Ovary (tissue), 9 donors: ENCODE data around the gene ETFA. TPM values are rescaled to one million over a fixed set of nuclear protein-coding genes. Genes with fewer than 3 reads are reported as not detected.
A peak's percentile ranks its signal among the peaks of the same experiment; 100 is the strongest.

ENCODE experiments used
- DNase-seq, 5 donors: peaks; one replicate each; pipeline ENCODE4 v3.0.0-alpha.2; 2019 to 2020
- H3K27ac ChIP-seq, 2 donors: fragments of 200-600 bp; one replicate each; pipeline versions ENCODE4 v1.5.1 to v1.8.0; 2019 to 2022
- H3K27me3 ChIP-seq: fragments of 200-600 bp; one replicate; pipeline ENCODE4 v1.8.0; 2022
- H3K36me3 ChIP-seq: fragments of 200-600 bp; sonication (generic); one replicate; pipeline ENCODE4 v1.5.1; 2019
- H3K4me1 ChIP-seq: one replicate; pipeline ENCODE4 v1.8.1; 2013; ENCODE audit warnings: mild to moderate bottlenecking, moderate library complexity; ENCODE audit not compliant: insufficient read depth
- H3K4me3 ChIP-seq: fragments of 200-600 bp; sonication (generic); one replicate; pipeline ENCODE4 v1.5.1; 2017
- H3K9me3 ChIP-seq, 2 donors: fragments of 200-600 bp in 1 of 2; sonication (generic) in 1 of 2; one replicate each; pipeline versions ENCODE4 v1.5.1 to v1.8.1; 2013 to 2019; ENCODE audit warnings: mild to moderate bottlenecking in 1 of 2, moderate library complexity in 1 of 2
- EP300 ChIP-seq: sonication (generic); formaldehyde crosslinking; IDR thresholded peaks from one replicate; pipeline ENCODE4 v1.6.1; 2017; ENCODE audit warnings: antibody characterized with exemption
- POLR2A ChIP-seq: fragments of 450-650 bp; IDR thresholded peaks from one replicate; pipeline ENCODE4 v1.6.1; 2017; ENCODE audit warnings: antibody characterized with exemption, mild to moderate bottlenecking, moderate library complexity
- WGBS, 3 donors: extraction: QIAGEN DNeasy Blood & Tissue Kit in 1 of 3; methylation state at CpG; one replicate each; pipeline versions ENCODE4 v1.1.5 to v1.1.7; 2013 to 2017; 5-methylcytosine and 5-hydroxymethylcytosine counted together
- intact Hi-C, 4 donors: fragments of 100-400 bp; cut with DNase I; formaldehyde crosslinking; loops; one replicate each; pipeline versions ENCODE4 v1.11.0 to v1.15.1; 2022 to 2023
- polyA plus RNA-seq, 2 donors: library from polyadenylated mRNA; stranded (reverse); fragments of 200-250 nt in 1 of 2; fragments of 350-450 nt in 1 of 2; fragmentation: Illumina TruSeq in 1 of 2; extraction: RNeasy Lipid Tissue Mini Kit (QIAGEN cat#74804) in 1 of 2; gene quantifications; one replicate each; pipeline ENCODE4 v1.2.3, GENCODE V29; 2013 to 2014
- total RNA-seq, 7 donors: library from RNA; depleted of rRNA in 2 of 7; stranded (reverse); fragments of >200 nt in 2 of 7; fragmentation: NEBNext Ultra II Directional in 3 of 7; extraction: Animal tissue kit (Norgen Biotek cat#: 25700) in 3 of 7; gene quantifications; one replicate each; pipeline versions ENCODE4 v1.1.0 to v1.2.4, GENCODE V29; 2016 to 2023
- TF ChIP-seq, protein P1 (sequence below), 3 donors: fragments of 450-650 bp in 2 of 3; fragments of 200-600 bp in 1 of 3; IDR thresholded peaks; one replicate each; pipeline versions ENCODE4 v1.5.1 to v1.8.0; 2016 to 2022; ENCODE audit warnings: antibody characterized with exemption in 3 of 3, mild to moderate bottlenecking in 1 of 3
- donor health status: DM: no; HTN: no; CAD: no; lungs with moderate emphysema.
- donor health status: DM: no; HTN: no; CAD: no.
- donor health status: Bipolar disorder and iron deficiency.
- donor health status: DM: yes; HTN: yes; CAD: no.
- donor health status: DM: no; HTN: no; CAD: no.
- donor health status: DM: yes; HTN: yes; CAD: no.

The ETFA gene
- total and polyA plus RNA-seq, 9 donors = 45.8 to 97.4 (median 71.7) TPM

DNA sequence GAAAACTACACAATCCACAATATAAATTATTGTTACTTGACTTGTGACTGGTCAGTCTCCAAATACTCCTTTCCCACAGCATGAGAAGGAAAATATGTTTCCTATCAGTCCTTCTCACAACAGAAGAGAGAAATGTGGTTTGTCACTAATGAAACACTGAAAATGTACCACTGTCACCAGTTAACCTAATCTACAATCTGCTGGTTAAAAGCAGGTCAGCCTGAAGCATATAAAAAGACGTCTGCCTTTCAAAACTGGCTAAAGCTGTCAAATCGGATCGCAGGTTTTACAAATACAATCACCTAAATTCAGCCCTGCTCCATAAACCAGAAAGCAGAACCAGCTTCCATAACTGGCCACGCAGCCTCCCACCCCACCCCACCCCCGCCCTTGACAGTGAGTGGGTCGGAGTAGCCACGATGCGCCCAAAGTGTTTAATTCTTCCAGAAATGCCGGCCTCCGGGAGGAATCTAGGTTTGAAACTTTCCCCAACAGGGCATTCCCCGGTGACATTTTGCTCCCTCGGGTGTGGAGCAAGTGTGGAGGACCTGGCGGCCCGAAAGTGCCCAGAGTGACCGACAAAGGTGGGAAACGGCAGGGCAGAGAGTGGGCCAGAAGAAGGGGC is 682 bp downstream of the ETFA start:
- TF ChIP-seq, protein P1, sequence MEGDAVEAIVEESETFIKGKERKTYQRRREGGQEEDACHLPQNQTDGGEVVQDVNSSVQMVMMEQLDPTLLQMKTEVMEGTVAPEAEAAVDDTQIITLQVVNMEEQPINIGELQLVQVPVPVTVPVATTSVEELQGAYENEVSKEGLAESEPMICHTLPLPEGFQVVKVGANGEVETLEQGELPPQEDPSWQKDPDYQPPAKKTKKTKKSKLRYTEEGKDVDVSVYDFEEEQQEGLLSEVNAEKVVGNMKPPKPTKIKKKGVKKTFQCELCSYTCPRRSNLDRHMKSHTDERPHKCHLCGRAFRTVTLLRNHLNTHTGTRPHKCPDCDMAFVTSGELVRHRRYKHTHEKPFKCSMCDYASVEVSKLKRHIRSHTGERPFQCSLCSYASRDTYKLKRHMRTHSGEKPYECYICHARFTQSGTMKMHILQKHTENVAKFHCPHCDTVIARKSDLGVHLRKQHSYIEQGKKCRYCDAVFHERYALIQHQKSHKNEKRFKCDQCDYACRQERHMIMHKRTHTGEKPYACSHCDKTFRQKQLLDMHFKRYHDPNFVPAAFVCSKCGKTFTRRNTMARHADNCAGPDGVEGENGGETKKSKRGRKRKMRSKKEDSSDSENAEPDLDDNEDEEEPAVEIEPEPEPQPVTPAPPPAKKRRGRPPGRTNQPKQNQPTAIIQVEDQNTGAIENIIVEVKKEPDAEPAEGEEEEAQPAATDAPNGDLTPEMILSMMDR (IDR thresholded peaks at IDR 0.05) = no peak
- H3K4me1 ChIP-seq = peaks cover 6% of the 10 kb centered on the region
- intact Hi-C loops = no loop called here
- H3K27ac ChIP-seq = peak overlapping the region; percentile 39 to 63
- H3K36me3 ChIP-seq = no peaks in the 10 kb centered on the region
- no peaks in the 10 kb centered on the region for H3K9me3 ChIP-seq
- peak in 1 of 5 donors; percentile 21 for DNase-seq
- H3K27me3 ChIP-seq = no peaks in the 10 kb centered on the region
- H3K4me3 ChIP-seq = peak overlapping the region; percentile 83
- 0 to 1% (median 1%) methylated on average over 16 of the region's 16 CpGs for WGBS, 3 donors

DNA sequence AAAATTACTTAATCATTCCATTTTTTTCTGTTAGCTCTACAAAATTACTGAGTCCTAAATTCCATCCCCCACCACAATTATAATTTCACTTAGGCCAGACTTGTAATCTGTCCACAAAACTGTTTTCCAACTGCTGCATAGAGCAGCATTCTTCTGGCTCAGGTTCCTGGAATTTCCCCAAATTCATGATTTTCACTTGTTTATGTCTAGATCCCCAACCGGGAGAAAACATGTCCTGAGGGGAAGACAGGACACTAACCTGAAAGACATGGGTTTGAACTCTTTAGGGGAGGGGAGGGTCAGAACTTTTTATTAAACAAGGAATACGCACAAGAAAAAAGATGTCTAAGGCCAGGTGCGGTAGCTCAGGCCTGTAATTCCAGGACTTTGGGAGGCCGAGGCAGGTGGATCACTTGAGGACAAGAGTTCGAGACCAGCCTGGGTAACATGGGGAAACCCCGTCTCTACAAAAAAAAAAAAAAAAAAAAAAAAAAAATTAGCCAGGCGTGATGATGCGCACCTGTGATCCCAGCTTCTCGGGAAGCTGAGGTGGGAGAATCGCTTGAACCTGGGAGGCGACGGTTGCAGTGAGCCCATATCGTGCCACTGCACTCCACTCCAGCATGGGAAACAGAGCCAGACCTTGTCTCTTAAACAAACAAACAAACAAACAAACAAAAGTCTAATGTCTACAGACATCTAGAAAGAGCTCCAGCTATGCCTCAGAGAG is 1.5 kb downstream of the ETFA start:
- no peak for DNase-seq
- Histone ChIP-seq H3K36me3 (no peaks in the 10 kb centered on the region), H3K4me3 (no peak overlapping the region), H3K9me3 (no peaks in the 10 kb centered on the region), H3K27ac (no peak overlapping the region), H3K27me3 (no peaks in the 10 kb centered on the region), H3K4me1 (peaks cover 6% of the 10 kb centered on the region)
- 77 to 86% (median 78%) methylated on average over 13 of the region's 13 CpGs for WGBS, 3 donors
- intact Hi-C loops = no loop called here
- TF ChIP-seq EP300 = no peak
- no peak for TF ChIP-seq POLR2A
- TF ChIP-seq, protein P1 (IDR thresholded peaks at IDR 0.05) = no peak

DNA sequence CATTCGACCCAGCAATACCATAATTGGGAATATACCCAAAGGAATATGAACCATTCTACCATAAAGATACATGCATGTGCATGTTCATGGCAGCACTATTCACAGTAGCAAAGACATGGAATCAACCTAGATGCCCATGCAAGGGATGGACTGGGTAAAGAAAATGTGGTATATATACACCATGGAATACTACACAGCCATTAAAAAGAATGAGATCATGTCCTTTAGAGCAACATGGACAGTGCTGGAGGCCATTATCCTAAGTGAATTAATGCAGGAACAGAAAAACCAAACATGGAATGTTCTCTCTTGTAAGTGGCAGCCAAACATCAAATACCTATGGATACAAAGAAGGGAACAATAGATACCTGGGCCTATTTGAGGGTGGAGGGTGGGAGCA is 7.4 kb downstream of the ETFA start:
- H3K27me3 ChIP-seq = no peaks in the 10 kb centered on the region
- WGBS, 3 donors = 87 to 100% (median 90%) methylated on average over 1 of the region's 1 CpG
- H3K36me3 ChIP-seq = no peaks in the 10 kb centered on the region
- H3K27ac ChIP-seq = no peak overlapping the region
- intact Hi-C loops = no loop called here
- H3K9me3 ChIP-seq = no peaks in the 10 kb centered on the region
- DNase-seq = no peak
- no peak for TF ChIP-seq POLR2A
- no peak for TF ChIP-seq EP300
- TF ChIP-seq, protein P1 (IDR thresholded peaks at IDR 0.05) = no peak
- no peak overlapping the region for H3K4me3 ChIP-seq
- H3K4me1 ChIP-seq = peaks cover 2% of the 10 kb centered on the region

DNA sequence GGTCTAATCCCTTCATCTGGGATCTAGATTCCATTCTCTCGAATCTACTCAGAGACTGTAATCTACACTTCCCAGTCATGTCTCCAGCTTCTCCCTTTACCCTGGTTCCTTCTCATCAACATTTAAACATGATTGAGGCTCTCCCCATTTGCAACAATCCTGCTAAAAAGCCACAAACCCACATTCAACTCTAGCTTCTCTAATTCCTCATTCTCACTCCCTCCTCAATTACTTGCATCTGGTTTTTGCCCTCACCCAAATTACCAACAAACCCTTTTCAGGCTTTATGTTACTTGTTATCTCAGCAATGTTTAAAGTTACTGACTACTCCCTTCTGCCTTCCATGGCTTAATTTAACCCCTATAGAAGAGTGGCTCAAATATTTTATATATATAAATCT is 11.5 kb downstream of the ETFA start:
- H3K4me1 ChIP-seq = peaks cover 3% of the 10 kb centered on the region
- no peaks in the 10 kb centered on the region for H3K27me3 ChIP-seq
- no peak for DNase-seq
- no peaks in the 10 kb centered on the region for H3K9me3 ChIP-seq
- intact Hi-C loops = loop anchor here in 1 of 4 donors (2.0 kb wide), 1 partner anchor 77 kb away; no protein-coding TSS in a partner anchor
- no peak overlapping the region for H3K27ac ChIP-seq
- no peaks in the 10 kb centered on the region for H3K36me3 ChIP-seq
- WGBS, 3 donors = 80 to 95% (median 86%) methylated on average over 1 of the region's 1 CpG
- no peak for TF ChIP-seq POLR2A
- no peak for TF ChIP-seq EP300
- TF ChIP-seq, protein P1 (IDR thresholded peaks at IDR 0.05) = no peak
- no peak overlapping the region for H3K4me3 ChIP-seq
